ENCODE data around the gene EIF4H. TPM values are rescaled to one million over a fixed set of nuclear protein-coding genes. Genes with fewer than 3 reads are reported as not detected.

EIF4H gene
- total and polyA plus RNA-seq, 2 of the 8 experiments (the other 6 are each of a cell fraction or from before 2014, with no cell fraction given), result 323 to 382 TPM

DNA sequence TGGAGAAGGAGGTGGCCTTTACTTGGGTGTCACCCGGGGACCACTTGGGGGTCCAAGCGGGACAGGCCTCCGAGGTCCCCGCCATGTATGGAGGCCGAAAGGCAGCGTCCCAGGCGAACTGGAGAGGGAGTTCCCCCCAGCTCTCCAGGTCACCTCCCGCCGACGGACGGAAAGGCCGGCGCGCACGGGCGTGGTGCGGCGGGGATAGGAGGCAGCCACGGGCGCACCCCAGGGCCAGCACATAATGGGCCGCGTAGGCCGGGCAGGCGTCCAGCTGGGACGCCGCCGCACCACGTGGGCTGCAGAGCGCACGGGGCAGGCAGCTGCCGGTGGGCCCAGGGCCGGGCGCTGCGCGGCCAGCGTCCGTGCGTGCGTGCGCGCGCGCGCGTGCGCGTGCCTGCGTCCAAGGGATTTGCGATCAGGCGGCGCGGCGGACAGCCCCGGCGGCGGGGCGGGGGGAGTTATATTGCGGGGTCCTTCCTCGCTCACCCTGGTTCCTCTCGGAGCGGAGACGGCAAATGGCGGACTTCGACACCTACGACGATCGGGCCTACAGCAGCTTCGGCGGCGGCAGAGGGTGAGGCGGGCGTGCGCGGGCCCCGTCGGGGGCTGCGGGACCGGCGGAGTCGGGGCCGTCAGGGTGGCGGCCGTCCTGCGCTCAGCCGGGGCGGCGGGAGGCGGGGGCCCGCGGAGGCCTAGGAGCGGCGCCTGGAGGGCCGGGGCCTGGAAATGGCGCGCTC lies at the start of gene EIF4H (continued):
- TF ChIP-seq USF2 (IDR thresholded peaks at IDR 0.05; ENCODE audit: low read length) (peak; percentile 71), ZNF274 (IDR thresholded peaks at IDR 0.05; ENCODE audit: borderline replicate concordance, extremely low read depth, low read length) (no peak), RFX5 (IDR thresholded peaks at IDR 0.05; ENCODE audit: borderline replicate concordance, low read depth, low read length) (no peak), SIRT6 (IDR thresholded peaks at IDR 0.05; ENCODE audit: low read length) (no peak), CBX5 (IDR thresholded peaks at IDR 0.05; ENCODE audit: low read depth, low read length) (no peak), RXRA (IDR thresholded peaks at IDR 0.05; ENCODE audit: insufficient read depth, low read depth, low read length) (no peak), BCL11A (IDR thresholded peaks at IDR 0.05; ENCODE audit: low read depth in 2 of 2, low read length in 2 of 2) (no peak), CREB1 (IDR thresholded peaks at IDR 0.05) (peak; percentile 36; the same call in 1 of the 2 replicates), POLR2AphosphoS5 (IDR thresholded peaks at IDR 0.05; ENCODE audit: low read depth, low read length) (peak; percentile 96), SAP30 (IDR thresholded peaks at IDR 0.05; ENCODE audit: insufficient read depth, insufficient replicate concordance, low read length) (no peak), EGR1 (IDR thresholded peaks at IDR 0.05; ENCODE audit: borderline replicate concordance, low read depth, low read length) (0 out of 2 replicates have a peak, but pooled peaks have one; percentile 35), SP1 (IDR thresholded peaks at IDR 0.05; ENCODE audit: low read depth, low read length) (no peak), ATF3 (IDR thresholded peaks at IDR 0.05; ENCODE audit: insufficient read depth, low read depth, low read length) (peak; percentile 25; the same call in 1 of the 2 replicates), NRF1 (IDR thresholded peaks at IDR 0.05; ENCODE audit: low read depth, low read length) (peak; percentile 45)

Data from H1 (cell line).